ENCODE results near the gene KCNA2. TPM values are rescaled to one million over a fixed set of nuclear protein-coding genes. Genes with fewer than 3 reads are reported as not detected.

KCNA2 gene
- total RNA-seq, 1 experiment from 2014 or later = 1.1 TPM

DNA sequence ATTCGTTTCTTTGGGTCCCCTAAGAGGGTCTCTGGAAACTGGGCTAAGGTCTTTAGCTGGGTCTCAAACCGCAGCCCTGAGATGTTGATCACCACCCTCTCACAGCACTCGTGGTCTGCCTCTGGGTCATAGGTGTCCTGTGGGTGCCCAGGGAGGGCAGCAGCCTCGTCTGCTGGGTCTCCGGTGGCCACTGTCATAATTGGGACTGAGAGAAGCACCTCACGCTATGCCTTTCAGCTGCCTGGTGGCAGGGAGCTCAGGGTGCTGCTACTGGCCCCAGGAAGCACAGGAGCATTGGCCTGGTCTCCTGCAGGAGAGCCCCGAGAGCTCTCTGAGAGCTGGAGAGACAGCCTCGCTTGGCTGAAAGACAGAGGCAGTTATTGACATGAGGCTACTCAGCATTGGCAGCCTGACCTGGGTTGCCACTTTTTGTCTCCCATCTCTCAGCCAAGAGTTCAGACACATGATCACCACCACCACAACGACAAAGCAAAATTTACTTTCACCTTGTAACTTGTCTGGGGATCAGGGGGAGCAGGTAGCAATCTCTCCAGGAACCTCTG lies 1.5 kb downstream of the KCNA2 start:
- DNase-seq (ENCODE audit: low read depth, low spot score) (no peak), ATAC-seq (no peak)
- no peaks in the 10 kb centered on the region for H3K36me3 ChIP-seq (ENCODE audit: control insufficient read depth, insufficient read depth, low read length)
- ChIA-PET POLR2A (no interaction called here), CTCF (no interaction called here)
- intact Hi-C loops (cut with micrococcal nuclease; ENCODE audit: unreplicated experiment) = no loop called here
- in situ Hi-C loops (cut with HindIII; ENCODE audit: low pct_unique_long_range_greater_than_20kb, low sequenced_read_pairs) = no loop called here
- TF ChIP-seq, protein P1, sequence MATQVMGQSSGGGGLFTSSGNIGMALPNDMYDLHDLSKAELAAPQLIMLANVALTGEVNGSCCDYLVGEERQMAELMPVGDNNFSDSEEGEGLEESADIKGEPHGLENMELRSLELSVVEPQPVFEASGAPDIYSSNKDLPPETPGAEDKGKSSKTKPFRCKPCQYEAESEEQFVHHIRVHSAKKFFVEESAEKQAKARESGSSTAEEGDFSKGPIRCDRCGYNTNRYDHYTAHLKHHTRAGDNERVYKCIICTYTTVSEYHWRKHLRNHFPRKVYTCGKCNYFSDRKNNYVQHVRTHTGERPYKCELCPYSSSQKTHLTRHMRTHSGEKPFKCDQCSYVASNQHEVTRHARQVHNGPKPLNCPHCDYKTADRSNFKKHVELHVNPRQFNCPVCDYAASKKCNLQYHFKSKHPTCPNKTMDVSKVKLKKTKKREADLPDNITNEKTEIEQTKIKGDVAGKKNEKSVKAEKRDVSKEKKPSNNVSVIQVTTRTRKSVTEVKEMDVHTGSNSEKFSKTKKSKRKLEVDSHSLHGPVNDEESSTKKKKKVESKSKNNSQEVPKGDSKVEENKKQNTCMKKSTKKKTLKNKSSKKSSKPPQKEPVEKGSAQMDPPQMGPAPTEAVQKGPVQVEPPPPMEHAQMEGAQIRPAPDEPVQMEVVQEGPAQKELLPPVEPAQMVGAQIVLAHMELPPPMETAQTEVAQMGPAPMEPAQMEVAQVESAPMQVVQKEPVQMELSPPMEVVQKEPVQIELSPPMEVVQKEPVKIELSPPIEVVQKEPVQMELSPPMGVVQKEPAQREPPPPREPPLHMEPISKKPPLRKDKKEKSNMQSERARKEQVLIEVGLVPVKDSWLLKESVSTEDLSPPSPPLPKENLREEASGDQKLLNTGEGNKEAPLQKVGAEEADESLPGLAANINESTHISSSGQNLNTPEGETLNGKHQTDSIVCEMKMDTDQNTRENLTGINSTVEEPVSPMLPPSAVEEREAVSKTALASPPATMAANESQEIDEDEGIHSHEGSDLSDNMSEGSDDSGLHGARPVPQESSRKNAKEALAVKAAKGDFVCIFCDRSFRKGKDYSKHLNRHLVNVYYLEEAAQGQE (IDR thresholded peaks at IDR 0.05; ENCODE audit: insufficient read depth in 1 of 2, low read depth in 2 of 2, low read length in 1 of 2) = no peak
- TF ChIP-seq SIN3A (IDR thresholded peaks at IDR 0.05; ENCODE audit: borderline replicate concordance, insufficient read depth, low read depth, low read length) (no peak), TCF7L2 (IDR thresholded peaks at IDR 0.05; ENCODE audit: low read depth, low read length) (no peak), POLR2AphosphoS5 (IDR thresholded peaks at IDR 0.05; ENCODE audit: low read depth, low read length) (no peak)
- TF ChIP-seq, protein P2, sequence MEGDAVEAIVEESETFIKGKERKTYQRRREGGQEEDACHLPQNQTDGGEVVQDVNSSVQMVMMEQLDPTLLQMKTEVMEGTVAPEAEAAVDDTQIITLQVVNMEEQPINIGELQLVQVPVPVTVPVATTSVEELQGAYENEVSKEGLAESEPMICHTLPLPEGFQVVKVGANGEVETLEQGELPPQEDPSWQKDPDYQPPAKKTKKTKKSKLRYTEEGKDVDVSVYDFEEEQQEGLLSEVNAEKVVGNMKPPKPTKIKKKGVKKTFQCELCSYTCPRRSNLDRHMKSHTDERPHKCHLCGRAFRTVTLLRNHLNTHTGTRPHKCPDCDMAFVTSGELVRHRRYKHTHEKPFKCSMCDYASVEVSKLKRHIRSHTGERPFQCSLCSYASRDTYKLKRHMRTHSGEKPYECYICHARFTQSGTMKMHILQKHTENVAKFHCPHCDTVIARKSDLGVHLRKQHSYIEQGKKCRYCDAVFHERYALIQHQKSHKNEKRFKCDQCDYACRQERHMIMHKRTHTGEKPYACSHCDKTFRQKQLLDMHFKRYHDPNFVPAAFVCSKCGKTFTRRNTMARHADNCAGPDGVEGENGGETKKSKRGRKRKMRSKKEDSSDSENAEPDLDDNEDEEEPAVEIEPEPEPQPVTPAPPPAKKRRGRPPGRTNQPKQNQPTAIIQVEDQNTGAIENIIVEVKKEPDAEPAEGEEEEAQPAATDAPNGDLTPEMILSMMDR (IDR thresholded peaks at IDR 0.05) = no peak
- H3K27ac ChIP-seq (ENCODE audit: low read length) = no peak overlapping the region
- H3K4me1 ChIP-seq (ENCODE audit: control insufficient read depth, insufficient read depth, low read length) = no peaks in the 10 kb centered on the region
- no TSS peak for BruUV-seq (replicated peaks)
- H3K9me3 ChIP-seq (ENCODE audit: control insufficient read depth, insufficient read depth, low read depth, low read length) = no peaks in the 10 kb centered on the region
- H3K4me3 ChIP-seq (ENCODE audit: low read depth in 2 of 2, low read length in 2 of 2) = no peak overlapping the region
- H3K27me3 ChIP-seq (ENCODE audit: control insufficient read depth, insufficient read depth, low read length) = peaks cover 7% of the 10 kb centered on the region; the same call in 1 of the 2 replicates

DNA sequence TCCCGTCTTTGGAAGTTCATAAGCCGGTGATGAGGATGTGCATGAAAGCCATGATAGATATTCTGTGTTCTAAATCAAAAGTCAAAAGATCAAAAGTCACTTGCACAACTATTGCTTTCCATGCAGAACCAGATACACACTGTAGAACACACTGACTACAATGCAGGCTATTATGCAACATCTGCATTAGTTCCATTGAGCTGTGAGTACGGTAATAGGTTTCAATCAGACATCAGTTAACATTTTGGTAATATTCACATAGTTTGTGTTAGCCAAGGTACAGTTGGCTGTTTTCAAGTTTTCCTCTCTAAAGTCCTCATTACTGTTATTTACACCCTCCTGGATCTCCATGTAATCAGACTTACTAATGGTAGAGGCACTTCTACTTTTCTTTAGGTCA lies 3.1 kb downstream of the KCNA2 start:
- H3K27me3 ChIP-seq (ENCODE audit: control insufficient read depth, insufficient read depth, low read length) = peaks cover 2% of the 10 kb centered on the region; the same call in 1 of the 2 replicates
- ATAC-seq (no peak), DNase-seq (ENCODE audit: low read depth, low spot score) (no peak)
- BruUV-seq (replicated peaks) = no TSS peak
- no peak overlapping the region for H3K27ac ChIP-seq (ENCODE audit: low read length)
- no peaks in the 10 kb centered on the region for H3K36me3 ChIP-seq (ENCODE audit: control insufficient read depth, insufficient read depth, low read length)
- H3K9me3 ChIP-seq (ENCODE audit: control insufficient read depth, insufficient read depth, low read depth, low read length) = no peaks in the 10 kb centered on the region
- intact Hi-C loops (cut with micrococcal nuclease; ENCODE audit: unreplicated experiment) = no loop called here
- TF ChIP-seq POLR2AphosphoS5 (IDR thresholded peaks at IDR 0.05; ENCODE audit: low read depth, low read length) = no peak
- TF ChIP-seq, protein P1 (IDR thresholded peaks at IDR 0.05; ENCODE audit: insufficient read depth in 1 of 2, low read depth in 2 of 2, low read length in 1 of 2) = no peak
- no peak for TF ChIP-seq TCF7L2 (IDR thresholded peaks at IDR 0.05; ENCODE audit: low read depth, low read length)
- no peak for TF ChIP-seq SIN3A (IDR thresholded peaks at IDR 0.05; ENCODE audit: borderline replicate concordance, insufficient read depth, low read depth, low read length)
- TF ChIP-seq, protein P2 (IDR thresholded peaks at IDR 0.05) = no peak
- in situ Hi-C loops (cut with HindIII; ENCODE audit: low pct_unique_long_range_greater_than_20kb, low sequenced_read_pairs) = no loop called here
- ChIA-PET POLR2A (no interaction called here), CTCF (no interaction called here)
- no peak overlapping the region for H3K4me3 ChIP-seq (ENCODE audit: low read depth in 2 of 2, low read length in 2 of 2)
- no peaks in the 10 kb centered on the region for H3K4me1 ChIP-seq (ENCODE audit: control insufficient read depth, insufficient read depth, low read length)

Measured in Panc1 (cell line).